Stimulated activated memory B cell treated with anti-CD40 and anti-IgM and Interleukin-4, amounts not matched to agents 10 μg/mL and 1 μg/mL and 100 μg/mL, for 72 hours (primary cell): ENCODE measurements around the gene GLT1D1.
A peak's percentile ranks its signal among the peaks of the same experiment; 100 is the strongest.

Source experiments
- ATAC-seq: fragments of 150-1000 bp; cut with Tn5 transposase; 2 replicates; pipeline ENCODE4 v1.10.0; 2021
- H3K27ac Mint-ChIP-seq: one replicate; pipeline ENCODE4 v1.8.0; 2022; ENCODE audit warnings: mild to moderate bottlenecking, mixed read lengths
- H3K27me3 Mint-ChIP-seq: one replicate; pipeline ENCODE4 v1.8.0; 2022; ENCODE audit warnings: mixed read lengths
- H3K36me3 Mint-ChIP-seq: one replicate; pipeline ENCODE4 v1.8.0; 2022; ENCODE audit warnings: mixed read lengths
- H3K4me1 Mint-ChIP-seq: one replicate; pipeline ENCODE4 v1.8.0; 2022; ENCODE audit warnings: mixed read lengths
- H3K4me3 Mint-ChIP-seq: one replicate; pipeline ENCODE4 v1.8.0; 2022; ENCODE audit warnings: mild to moderate bottlenecking, moderate library complexity, mixed read lengths
- H3K9me3 Mint-ChIP-seq: one replicate; pipeline ENCODE4 v1.8.0; 2022; ENCODE audit warnings: mixed read lengths

Gene GLT1D1

DNA sequence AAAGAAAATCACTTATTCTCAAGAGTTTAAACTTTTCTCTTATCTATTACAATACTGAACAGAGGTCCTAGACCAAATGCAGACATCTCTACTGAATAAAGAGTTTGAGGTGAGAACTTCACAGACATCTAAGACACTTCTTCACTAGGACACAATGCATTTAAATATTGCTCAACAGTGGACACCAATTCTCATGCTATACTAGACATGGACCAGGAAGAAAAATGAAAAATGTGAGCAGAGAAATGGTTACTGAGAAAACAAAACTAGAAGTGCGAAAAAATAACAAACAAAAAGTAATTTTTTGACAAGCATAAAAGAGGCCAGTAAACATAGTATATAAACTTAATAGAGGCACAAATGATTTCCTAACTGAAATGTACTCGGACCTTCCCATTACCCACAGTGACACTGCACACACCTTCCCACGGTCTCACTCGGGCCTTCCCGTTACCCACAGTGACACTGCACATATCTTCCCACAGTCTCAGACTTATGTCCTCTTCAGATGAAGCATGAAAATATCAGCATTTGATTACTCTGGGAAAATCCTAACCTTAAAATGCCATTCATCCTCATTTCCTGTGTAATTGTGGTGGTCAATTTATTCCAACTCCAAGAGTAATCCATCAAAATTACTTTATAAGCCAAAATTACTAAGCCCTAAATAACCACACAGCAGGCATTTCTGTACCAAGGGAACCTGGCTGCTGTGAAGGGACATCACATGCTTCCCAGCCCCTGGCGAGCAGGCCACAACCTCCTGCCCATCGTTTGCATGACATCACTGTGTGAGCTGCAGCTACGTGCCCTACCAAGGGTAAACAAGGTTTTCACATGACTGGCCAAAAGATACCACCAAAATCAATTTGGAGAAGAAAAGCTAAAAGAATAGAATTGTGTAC lies 35.9 kb upstream of the GLT1D1 start:
- Mint-ChIP-seq H3K27ac (peak overlapping the region; percentile 99), H3K4me1 (peaks cover 89% of the 10 kb centered on the region), H3K36me3 (peaks cover 54% of the 10 kb centered on the region), H3K9me3 (no peaks in the 10 kb centered on the region), H3K4me3 (peak overlapping the region; percentile 66), H3K27me3 (no peaks in the 10 kb centered on the region)
- peak; percentile 69 for ATAC-seq

DNA sequence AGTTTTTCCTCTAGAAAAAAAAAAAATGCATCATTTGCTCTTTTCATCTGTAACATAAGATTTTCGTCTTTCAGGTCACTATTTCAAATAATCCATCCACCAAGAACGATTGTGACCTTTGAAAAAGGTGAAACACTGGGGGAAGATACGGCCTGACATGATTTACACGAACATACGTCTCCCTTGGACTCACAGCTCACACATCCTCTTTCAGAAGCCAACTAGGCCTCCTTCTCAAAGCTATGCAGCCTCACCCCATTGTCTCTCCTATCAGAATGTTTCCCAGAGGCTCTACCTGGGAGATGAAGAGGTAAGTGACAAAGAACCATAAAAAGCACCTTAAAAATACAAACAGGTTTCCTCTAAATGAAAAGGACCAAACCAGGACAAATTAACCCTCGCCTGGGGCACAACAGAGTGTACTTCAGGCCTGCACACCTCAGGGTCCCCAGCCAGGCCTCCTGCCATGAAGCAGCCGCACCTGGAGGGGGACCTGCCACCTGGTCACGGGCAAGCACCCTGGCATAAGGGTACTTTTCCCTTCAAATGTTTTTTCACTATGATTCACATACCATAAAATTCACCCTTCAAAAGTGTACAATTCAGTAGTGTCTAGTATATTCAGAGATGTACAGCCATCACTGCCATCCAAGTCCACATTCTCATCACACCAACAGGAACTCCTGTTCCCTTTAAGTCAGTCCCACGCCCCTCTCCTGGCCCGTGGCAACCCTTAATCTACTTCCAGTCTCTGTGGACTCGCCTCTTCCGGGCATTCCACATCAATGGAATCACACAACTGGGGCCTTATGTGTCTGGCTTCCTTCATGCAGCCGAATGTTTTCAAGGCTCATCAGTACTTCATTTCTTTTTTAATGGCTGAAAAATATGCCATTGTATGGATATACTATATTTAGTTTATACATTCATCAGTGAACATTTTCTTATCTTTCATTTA lies 34.9 kb upstream of the GLT1D1 start:
- Mint-ChIP-seq H3K9me3 (no peaks in the 10 kb centered on the region), H3K4me3 (peak overlapping the region; percentile 66), H3K27me3 (no peaks in the 10 kb centered on the region), H3K27ac (peak overlapping the region; percentile 99), H3K36me3 (peaks cover 44% of the 10 kb centered on the region), H3K4me1 (peaks cover 85% of the 10 kb centered on the region)
- ATAC-seq: peak; percentile 79

DNA sequence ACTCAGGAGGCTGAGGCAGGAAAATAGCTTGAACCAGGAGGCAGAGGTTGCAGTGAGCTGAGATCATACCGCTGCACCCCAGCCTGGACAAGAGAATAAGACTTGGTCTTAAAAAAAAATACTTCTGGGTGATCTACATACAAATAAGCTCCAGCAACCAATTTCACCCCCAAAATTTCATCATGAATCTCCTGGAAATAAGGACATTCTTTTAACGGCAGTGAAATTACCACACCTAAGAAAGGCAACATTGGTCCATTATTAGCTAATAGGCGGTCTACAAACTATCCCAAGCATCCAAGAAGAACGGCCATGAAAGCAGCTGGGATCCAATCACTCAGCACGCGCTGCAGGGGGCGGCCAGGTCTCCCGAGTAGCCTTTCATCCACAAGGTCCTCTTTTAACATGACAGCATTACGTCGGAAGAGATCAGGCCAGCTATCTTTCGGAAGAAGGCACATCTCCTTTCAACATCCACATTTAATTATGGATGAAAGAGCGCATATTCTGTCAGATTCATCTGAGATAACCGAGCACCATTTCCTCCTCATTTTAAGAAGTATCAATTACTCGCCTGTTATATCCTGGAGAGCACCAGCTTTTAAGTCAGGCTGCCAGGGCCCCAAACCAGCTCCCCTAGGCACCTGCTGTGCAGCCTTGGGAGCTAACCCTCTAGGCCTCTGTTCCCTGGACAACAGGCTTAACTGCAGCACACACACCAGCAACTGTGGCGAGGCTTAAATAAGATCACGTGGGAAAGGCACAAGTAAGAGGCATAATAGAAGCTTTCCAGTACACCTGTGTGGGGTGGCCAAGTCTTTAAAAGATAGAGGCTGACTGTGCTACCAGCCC lies 33.8 kb upstream of the GLT1D1 start:
- H3K9me3 Mint-ChIP-seq: no peaks in the 10 kb centered on the region
- peaks cover 32% of the 10 kb centered on the region for H3K36me3 Mint-ChIP-seq
- peaks cover 74% of the 10 kb centered on the region for H3K4me1 Mint-ChIP-seq
- no peaks in the 10 kb centered on the region for H3K27me3 Mint-ChIP-seq
- peak overlapping the region; percentile 99 for H3K27ac Mint-ChIP-seq
- ATAC-seq: no peak
- H3K4me3 Mint-ChIP-seq: peak overlapping the region; percentile 21

DNA sequence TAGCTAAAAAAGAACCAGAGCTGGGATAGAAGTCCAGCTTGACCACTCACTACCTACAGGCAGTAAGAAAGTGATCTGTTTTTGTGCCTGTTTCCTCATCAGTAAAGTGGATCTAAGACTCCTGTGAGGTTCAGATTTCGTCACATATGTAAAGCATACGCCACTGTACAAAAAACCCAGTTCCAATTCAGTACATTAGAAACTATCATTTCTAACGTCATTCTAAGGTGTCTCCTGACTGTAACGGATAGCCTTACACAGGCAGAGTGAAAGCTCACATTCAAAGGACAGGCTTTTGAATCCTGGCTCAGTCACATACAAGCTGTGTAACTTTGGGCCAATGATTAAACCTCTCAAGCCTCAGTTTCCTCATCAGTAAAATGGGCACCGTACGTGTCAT lies 33.0 kb upstream of the GLT1D1 start:
- no peak for ATAC-seq
- H3K4me1 Mint-ChIP-seq: peaks cover 74% of the 10 kb centered on the region
- H3K4me3 Mint-ChIP-seq: peak overlapping the region; percentile 93
- H3K36me3 Mint-ChIP-seq: peaks cover 25% of the 10 kb centered on the region
- peak overlapping the region; percentile 99 for H3K27ac Mint-ChIP-seq
- no peaks in the 10 kb centered on the region for H3K27me3 Mint-ChIP-seq
- H3K9me3 Mint-ChIP-seq: no peaks in the 10 kb centered on the region

DNA sequence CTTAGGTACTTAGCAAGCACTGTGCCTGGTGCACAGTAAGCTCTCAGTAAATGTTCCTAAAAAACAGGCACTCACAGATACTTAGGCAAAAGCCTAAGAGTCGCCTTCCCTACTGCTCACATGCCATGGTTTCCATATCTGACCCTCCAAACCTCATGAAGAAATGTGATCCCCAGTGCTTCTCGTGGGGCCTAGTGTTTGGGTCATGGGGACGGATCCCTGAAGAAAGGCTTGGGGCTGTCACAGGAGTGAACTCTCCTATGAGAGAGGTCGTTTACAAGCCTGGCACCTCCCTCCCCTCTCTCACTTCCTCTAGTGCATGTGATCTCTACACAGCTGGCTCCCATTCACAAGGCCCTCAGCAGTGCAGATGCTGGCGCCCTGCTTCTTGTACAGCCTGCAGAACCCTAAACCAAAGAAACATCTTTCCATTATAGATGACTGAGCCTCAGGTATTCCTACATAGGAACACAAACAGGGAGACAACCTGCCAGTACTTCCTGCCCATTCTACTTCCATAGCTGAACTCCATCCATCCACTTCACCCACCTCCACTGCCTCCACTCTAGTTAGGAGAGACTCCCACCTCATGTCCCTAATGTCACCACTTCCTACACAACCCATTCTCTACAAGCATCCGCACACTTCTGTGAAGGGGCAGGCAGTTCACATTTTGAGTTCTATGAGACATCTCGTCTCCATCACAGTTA lies 32.4 kb upstream of the GLT1D1 start:
- peak; percentile 81 for ATAC-seq
- Mint-ChIP-seq H3K36me3 (peaks cover 25% of the 10 kb centered on the region), H3K4me3 (peak overlapping the region; percentile 93), H3K9me3 (no peaks in the 10 kb centered on the region), H3K4me1 (peaks cover 68% of the 10 kb centered on the region), H3K27me3 (no peaks in the 10 kb centered on the region), H3K27ac (peak overlapping the region; percentile 99)

GRCh38 chr12:128823216-128823915 lies 29.9 kb upstream of the GLT1D1 start:
- Mint-ChIP-seq H3K27me3 (no peaks in the 10 kb centered on the region), H3K36me3 (peaks cover 25% of the 10 kb centered on the region), H3K4me1 (peaks cover 45% of the 10 kb centered on the region), H3K9me3 (no peaks in the 10 kb centered on the region), H3K4me3 (peak overlapping the region; percentile 93), H3K27ac (peak overlapping the region; percentile 99)
- peak; percentile 58 for ATAC-seq

GRCh38 chr12:128823916-128824839 lies 29.1 kb upstream of the GLT1D1 start, which contains the start of gene SLC15A4:
SLC15A4 (minus strand) TSS chr12:128823958; CDS start chr12:128823943, 15 bp downstream.
- ATAC-seq: peak; percentile 94
- peaks cover 45% of the 10 kb centered on the region for H3K4me1 Mint-ChIP-seq
- no peaks in the 10 kb centered on the region for H3K27me3 Mint-ChIP-seq
- peaks cover 25% of the 10 kb centered on the region for H3K36me3 Mint-ChIP-seq
- no peaks in the 10 kb centered on the region for H3K9me3 Mint-ChIP-seq
- peak within 1 kb of the TSS; percentile 99 for H3K27ac Mint-ChIP-seq
- peak within 1 kb of the TSS; percentile 93 for H3K4me3 Mint-ChIP-seq

DNA sequence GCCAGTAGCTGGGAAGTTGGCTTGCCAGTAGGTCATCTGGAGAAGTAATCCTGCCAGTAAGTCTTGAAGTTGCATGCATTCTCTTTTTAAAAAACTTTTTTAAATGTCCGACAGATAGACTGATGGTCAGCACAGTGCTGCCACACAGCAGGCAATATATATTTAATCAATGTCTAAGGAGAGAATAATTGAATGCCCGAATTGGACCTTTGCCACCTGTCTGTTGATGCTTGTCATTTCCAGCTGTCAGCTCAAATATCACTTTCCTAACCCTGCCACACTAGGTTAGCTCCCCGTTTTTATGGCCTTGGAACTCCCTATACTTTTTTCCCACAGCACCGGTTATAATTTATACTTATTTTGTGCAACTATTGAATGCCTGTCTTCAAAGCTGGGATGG lies 27.4 kb upstream of the GLT1D1 start:
- no peak for ATAC-seq
- Mint-ChIP-seq H3K4me3 (no peak overlapping the region), H3K27ac (no peak overlapping the region), H3K9me3 (no peaks in the 10 kb centered on the region), H3K27me3 (no peaks in the 10 kb centered on the region), H3K36me3 (peaks cover 14% of the 10 kb centered on the region), H3K4me1 (peaks cover 47% of the 10 kb centered on the region)

DNA sequence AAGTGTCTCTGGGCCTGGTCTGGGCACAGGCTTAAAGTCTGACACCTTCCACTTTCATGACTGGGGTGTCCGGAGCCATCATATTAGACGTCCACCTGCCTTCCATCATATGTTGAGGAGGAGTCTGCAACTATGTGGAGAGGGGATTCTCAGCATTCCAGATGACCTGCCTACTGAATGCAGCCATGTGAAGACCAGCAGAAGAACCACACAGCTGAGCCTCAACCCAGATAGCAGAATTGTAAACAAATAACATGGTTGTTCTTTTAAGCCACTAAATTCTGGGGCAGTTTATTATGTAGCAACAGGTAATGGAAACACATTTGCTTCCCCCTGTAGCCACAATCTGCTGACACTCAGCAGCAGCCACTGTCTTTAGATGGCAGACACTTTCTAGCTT lies 25.6 kb upstream of the GLT1D1 start:
- no peak for ATAC-seq
- Mint-ChIP-seq H3K36me3 (no peaks in the 10 kb centered on the region), H3K4me1 (peaks cover 34% of the 10 kb centered on the region), H3K27ac (no peak overlapping the region), H3K27me3 (no peaks in the 10 kb centered on the region), H3K4me3 (no peak overlapping the region), H3K9me3 (no peaks in the 10 kb centered on the region)

GRCh38 chr12:128829861-128830504 lies 23.3 kb upstream of the GLT1D1 start:
- H3K36me3 Mint-ChIP-seq: no peaks in the 10 kb centered on the region
- H3K4me3 Mint-ChIP-seq: peak overlapping the region; percentile 51
- peak overlapping the region; percentile 89 for H3K27ac Mint-ChIP-seq
- H3K27me3 Mint-ChIP-seq: no peaks in the 10 kb centered on the region
- peaks cover 29% of the 10 kb centered on the region for H3K4me1 Mint-ChIP-seq
- ATAC-seq: peak; percentile 94
- H3K9me3 Mint-ChIP-seq: no peaks in the 10 kb centered on the region

DNA sequence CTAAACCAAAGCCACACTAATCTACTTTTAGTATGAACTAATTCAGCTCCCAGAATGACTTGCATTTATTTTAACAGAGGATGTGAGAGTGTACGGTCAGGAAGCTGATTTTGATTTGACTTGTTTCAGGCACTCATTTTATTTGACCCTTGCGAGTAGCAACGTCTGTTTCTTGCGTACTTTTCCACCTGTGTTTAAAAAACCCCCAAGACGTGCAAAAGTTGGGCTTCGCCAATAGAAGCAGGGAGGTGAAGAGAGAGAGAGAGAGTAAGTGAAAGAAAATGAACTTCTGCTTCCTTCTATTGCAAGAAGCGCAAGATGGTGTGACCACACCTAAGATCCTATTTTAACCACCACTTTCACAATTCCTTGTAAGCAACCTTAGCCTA lies 22.8 kb upstream of the GLT1D1 start:
- Mint-ChIP-seq H3K27ac (peak overlapping the region; percentile 89), H3K4me3 (peak overlapping the region; percentile 51), H3K4me1 (peaks cover 26% of the 10 kb centered on the region), H3K9me3 (no peaks in the 10 kb centered on the region), H3K36me3 (no peaks in the 10 kb centered on the region), H3K27me3 (no peaks in the 10 kb centered on the region)
- peak; percentile 77 for ATAC-seq

GRCh38 chr12:128833418-128833817 lies 19.9 kb upstream of the GLT1D1 start:
- no peaks in the 10 kb centered on the region for H3K9me3 Mint-ChIP-seq
- H3K36me3 Mint-ChIP-seq: no peaks in the 10 kb centered on the region
- no peak overlapping the region for H3K27ac Mint-ChIP-seq
- H3K4me1 Mint-ChIP-seq: peaks cover 25% of the 10 kb centered on the region
- ATAC-seq: no peak
- no peaks in the 10 kb centered on the region for H3K27me3 Mint-ChIP-seq
- no peak overlapping the region for H3K4me3 Mint-ChIP-seq
